Mucosa of descending colon (tissue), 3 donors: ENCODE measurements around the gene EEPD1. TPM values are rescaled to one million over a fixed set of nuclear protein-coding genes. Genes with fewer than 3 reads are reported as not detected.

Experiments
- ATAC-seq: fragments of 200-7000 bp; cut with Tn5 transposase; one replicate; pipeline ENCODE4 v1.9.1; 2020; ENCODE audit warnings: mild to moderate bottlenecking, moderate library complexity
- DNase-seq, 3 donors: peaks; one replicate each; pipeline ENCODE4 v3.0.0-alpha.2; 2020
- H3K36me3 ChIP-seq: fragments of 200-600 bp; one replicate; pipeline ENCODE4 v1.8.0; 2021; ENCODE audit warnings: low read depth, mild to moderate bottlenecking
- H3K4me1 ChIP-seq: fragments of 200-600 bp; one replicate; pipeline ENCODE4 v1.8.0; 2021; ENCODE audit warnings: low read depth, mild to moderate bottlenecking
- H3K4me3 ChIP-seq: fragments of 200-600 bp; one replicate; pipeline ENCODE4 v1.8.0; 2021; ENCODE audit warnings: mild to moderate bottlenecking
- H3K9me3 ChIP-seq: fragments of 200-600 bp; one replicate; pipeline ENCODE4 v1.8.0; 2021; ENCODE audit warnings: mild to moderate bottlenecking
- intact Hi-C, 2 donors: fragments of 100-400 bp; cut with DNase I in 1 of 2; cut with micrococcal nuclease in 1 of 2; formaldehyde crosslinking; loops; one replicate each; pipeline versions ENCODE4 v1.11.0 to v1.11.1; 2022; cut with DNase I, micrococcal nuclease
- total RNA-seq, 3 donors: library from RNA; stranded (reverse); fragmentation: NEBNext Ultra II Directional in 2 of 3; extraction: Animal tissue kit (Norgen Biotek cat#: 25700) in 2 of 3; gene quantifications; one replicate each; pipeline versions ENCODE4 v1.2.1 to v1.2.4, GENCODE V29; 2021 to 2023
- TF ChIP-seq, protein P1 (sequence below): fragments of 200-600 bp; IDR thresholded peaks from one replicate; pipeline ENCODE4 v1.8.0; 2022; ENCODE audit warnings: antibody characterized with exemption, mild to moderate bottlenecking
- donor health status: DM: no; HTN: no; CAD: no; lungs with moderate emphysema.
- donor health status: DM: no; HTN: no; CAD: no.
- donor health status: DM: no; HTN: yes; CAD: no.

The EEPD1 gene
- total RNA-seq, 3 donors from 2014 or later = 9.9 to 16.8 (median 16.3) TPM

DNA sequence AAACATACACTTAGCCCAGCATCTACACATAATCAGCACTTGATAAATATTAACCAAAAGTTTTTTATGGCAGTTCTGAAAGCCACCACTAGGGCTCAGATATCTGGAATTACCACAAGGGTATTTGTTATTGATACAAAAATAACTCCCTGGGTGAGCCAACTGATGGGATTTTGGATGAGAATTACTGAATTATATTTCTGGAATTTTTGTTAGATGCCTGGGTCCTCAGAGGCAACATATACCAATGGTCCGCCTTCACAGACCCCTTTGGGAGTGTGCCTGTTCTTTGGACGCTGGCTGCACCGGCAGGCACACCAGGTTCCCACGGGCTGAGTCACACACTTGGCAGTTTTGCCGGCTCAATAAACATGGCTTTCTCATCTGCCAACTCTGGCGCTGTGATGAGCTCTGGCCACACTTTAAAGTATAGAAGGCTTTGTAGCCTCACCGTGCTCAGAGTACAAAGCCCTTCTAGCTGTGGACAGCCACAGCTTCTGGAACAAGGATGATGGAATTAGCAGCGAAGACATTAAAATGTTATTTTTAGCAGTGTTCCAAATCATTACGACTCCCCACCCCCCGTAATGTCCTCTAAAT is 24.5 kb upstream of the EEPD1 start:
- Histone ChIP-seq H3K9me3 (no peaks in the 10 kb centered on the region), H3K4me3 (no peak overlapping the region), H3K36me3 (no peaks in the 10 kb centered on the region), H3K4me1 (peaks cover 14% of the 10 kb centered on the region)
- peak; percentile 82 to 86 (median 83) for DNase-seq
- TF ChIP-seq, protein P1, sequence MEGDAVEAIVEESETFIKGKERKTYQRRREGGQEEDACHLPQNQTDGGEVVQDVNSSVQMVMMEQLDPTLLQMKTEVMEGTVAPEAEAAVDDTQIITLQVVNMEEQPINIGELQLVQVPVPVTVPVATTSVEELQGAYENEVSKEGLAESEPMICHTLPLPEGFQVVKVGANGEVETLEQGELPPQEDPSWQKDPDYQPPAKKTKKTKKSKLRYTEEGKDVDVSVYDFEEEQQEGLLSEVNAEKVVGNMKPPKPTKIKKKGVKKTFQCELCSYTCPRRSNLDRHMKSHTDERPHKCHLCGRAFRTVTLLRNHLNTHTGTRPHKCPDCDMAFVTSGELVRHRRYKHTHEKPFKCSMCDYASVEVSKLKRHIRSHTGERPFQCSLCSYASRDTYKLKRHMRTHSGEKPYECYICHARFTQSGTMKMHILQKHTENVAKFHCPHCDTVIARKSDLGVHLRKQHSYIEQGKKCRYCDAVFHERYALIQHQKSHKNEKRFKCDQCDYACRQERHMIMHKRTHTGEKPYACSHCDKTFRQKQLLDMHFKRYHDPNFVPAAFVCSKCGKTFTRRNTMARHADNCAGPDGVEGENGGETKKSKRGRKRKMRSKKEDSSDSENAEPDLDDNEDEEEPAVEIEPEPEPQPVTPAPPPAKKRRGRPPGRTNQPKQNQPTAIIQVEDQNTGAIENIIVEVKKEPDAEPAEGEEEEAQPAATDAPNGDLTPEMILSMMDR = peak; percentile 16
- intact Hi-C loops = no loop called here
- peak; percentile 96 for ATAC-seq

- intact Hi-C loops = no loop called here
- DNase-seq (peak; percentile 59 to 60 (median 60)), ATAC-seq (peak; percentile 92)
- peaks cover 14% of the 10 kb centered on the region for H3K4me1 ChIP-seq
- H3K9me3 ChIP-seq = no peaks in the 10 kb centered on the region
- TF ChIP-seq, protein P1 = no peak
- H3K36me3 ChIP-seq = no peaks in the 10 kb centered on the region
- H3K4me3 ChIP-seq = no peak overlapping the region
These were observed 24.0 kb upstream of the EEPD1 start for GRCh38 chr7:36129048-36129534.

DNA sequence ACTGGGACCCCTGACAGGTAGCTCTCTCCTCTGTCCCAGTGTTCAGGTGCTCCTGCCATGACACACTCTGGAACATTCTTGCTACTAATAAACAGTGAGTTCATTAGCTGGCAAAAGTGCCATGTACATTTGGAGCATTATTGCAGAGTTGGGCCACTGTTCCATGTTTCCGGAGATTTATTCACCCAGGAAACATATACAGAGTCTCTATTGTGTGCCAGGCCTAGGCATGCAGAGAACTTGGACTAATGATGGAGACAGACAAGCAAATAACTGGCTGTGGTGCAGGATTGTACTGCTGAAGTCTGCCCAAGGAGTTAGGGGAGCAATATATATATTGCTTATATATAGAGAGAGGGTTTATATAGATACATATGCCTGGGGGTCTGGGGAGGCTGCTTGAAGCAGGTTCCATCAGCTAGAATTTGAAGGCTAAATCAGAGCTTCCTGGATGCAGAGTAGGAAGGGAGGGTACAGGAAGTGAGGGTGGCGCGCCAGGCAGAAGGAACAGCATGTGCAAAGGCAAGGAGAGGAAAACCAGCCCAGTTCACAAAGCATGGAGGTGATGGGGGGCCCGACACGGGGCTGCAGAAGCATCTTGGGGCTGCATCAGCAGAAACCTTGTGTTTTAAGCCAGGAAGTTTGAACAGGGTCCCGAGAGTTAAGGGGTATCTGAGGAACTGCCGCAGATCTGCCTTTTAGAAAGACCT is 22.7 kb upstream of the EEPD1 start:
- H3K9me3 ChIP-seq = no peaks in the 10 kb centered on the region
- H3K36me3 ChIP-seq = no peaks in the 10 kb centered on the region
- TF ChIP-seq, protein P1 = no peak
- ATAC-seq (no peak), DNase-seq (no peak)
- intact Hi-C loops = no loop called here
- H3K4me3 ChIP-seq = no peak overlapping the region
- H3K4me1 ChIP-seq = peaks cover 14% of the 10 kb centered on the region

DNA sequence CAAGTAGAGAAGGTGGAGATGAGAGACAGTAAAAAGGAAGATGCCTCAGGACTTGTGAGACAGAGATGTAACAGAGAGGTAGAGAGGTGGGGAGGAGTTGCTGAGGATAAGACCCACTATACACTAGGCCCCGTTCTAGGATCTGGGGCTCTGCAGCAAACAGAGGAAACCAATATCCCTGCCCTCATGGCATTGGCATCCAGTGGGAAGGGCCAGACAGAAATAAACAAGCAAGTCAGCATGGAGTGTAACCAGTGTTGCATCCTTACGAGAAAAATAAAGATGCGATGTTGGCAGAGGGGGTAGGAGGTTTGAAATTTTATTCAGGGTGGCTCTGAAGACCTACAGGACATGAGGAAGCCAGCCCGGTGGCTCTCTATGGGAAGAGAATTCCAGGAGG is 22.0 kb upstream of the EEPD1 start:
- no peak for ATAC-seq
- no peaks in the 10 kb centered on the region for H3K36me3 ChIP-seq
- intact Hi-C loops = no loop called here

GRCh38 chr7:36131499-36131898 is 21.6 kb upstream of the EEPD1 start:
- TF ChIP-seq, protein P1 = no peak
- peaks cover 14% of the 10 kb centered on the region for H3K4me1 ChIP-seq
- intact Hi-C loops = no loop called here
- H3K4me3 ChIP-seq = no peak overlapping the region
- ATAC-seq (no peak), DNase-seq (no peak)
- no peaks in the 10 kb centered on the region for H3K9me3 ChIP-seq
- no peaks in the 10 kb centered on the region for H3K36me3 ChIP-seq

More for the DNA sequence above, 22.0 kb upstream of the EEPD1 start:
- peaks cover 14% of the 10 kb centered on the region for H3K4me1 ChIP-seq
- TF ChIP-seq, protein P1 = no peak
- no peak overlapping the region for H3K4me3 ChIP-seq
- no peak for DNase-seq
- no peaks in the 10 kb centered on the region for H3K9me3 ChIP-seq
